Measurements from ENCODE around the gene ZNF784. TPM values are rescaled to one million over a fixed set of nuclear protein-coding genes. Genes with fewer than 3 reads are reported as not detected.

ZNF784 gene
- total and polyA plus RNA-seq, 10 of the 15 experiments (the other 5 are each of a cell fraction or from before 2014, with no cell fraction given): 0.10 to 5.2 (median 1.8) TPM

DNA sequence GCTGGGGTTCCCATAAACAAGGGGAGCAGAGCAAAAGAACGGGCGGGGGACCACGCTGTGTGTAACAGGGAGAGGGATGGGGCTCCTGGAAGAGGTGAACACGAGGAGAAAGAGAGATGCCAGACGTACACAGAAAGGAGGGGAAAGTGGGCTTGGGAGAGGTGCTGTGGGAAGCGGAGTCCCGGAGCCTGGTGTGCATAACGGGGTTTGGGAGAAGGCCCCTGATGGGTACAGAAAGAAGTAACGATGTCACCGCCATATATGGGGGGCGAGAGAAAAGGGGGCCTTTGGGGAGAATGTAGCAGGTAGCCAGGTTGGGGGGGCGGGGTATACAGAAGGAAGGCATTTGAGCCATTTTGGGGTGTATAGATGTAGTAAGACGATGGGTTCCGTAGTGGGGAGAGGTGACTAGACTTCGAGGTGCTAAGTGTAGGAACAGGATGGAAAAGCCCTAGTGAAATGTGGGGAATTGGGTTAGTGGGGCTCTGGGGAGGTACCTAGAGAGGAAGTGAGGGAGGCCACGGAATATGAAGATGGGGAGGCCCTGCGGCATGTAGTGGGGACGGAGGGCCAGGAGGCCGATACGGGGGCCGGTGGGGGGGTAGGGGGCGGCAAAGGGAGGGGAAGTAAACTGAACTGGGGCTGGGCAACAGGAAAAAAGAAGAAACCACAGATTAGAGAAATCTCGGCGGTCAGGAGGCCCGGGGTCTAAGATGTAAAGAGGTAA is 17.2 kb upstream of the ZNF784 start (continued):
- TF ChIP-seq, protein P1, sequence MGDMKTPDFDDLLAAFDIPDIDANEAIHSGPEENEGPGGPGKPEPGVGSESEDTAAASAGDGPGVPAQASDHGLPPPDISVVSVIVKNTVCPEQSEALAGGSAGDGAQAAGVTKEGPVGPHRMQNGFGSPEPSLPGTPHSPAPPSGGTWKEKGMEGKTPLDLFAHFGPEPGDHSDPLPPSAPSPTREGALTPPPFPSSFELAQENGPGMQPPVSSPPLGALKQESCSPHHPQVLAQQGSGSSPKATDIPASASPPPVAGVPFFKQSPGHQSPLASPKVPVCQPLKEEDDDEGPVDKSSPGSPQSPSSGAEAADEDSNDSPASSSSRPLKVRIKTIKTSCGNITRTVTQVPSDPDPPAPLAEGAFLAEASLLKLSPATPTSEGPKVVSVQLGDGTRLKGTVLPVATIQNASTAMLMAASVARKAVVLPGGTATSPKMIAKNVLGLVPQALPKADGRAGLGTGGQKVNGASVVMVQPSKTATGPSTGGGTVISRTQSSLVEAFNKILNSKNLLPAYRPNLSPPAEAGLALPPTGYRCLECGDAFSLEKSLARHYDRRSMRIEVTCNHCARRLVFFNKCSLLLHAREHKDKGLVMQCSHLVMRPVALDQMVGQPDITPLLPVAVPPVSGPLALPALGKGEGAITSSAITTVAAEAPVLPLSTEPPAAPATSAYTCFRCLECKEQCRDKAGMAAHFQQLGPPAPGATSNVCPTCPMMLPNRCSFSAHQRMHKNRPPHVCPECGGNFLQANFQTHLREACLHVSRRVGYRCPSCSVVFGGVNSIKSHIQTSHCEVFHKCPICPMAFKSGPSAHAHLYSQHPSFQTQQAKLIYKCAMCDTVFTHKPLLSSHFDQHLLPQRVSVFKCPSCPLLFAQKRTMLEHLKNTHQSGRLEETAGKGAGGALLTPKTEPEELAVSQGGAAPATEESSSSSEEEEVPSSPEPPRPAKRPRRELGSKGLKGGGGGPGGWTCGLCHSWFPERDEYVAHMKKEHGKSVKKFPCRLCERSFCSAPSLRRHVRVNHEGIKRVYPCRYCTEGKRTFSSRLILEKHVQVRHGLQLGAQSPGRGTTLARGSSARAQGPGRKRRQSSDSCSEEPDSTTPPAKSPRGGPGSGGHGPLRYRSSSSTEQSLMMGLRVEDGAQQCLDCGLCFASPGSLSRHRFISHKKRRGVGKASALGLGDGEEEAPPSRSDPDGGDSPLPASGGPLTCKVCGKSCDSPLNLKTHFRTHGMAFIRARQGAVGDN (IDR thresholded peaks at IDR 0.05): no peak
- TF ChIP-seq SMAD1 (IDR thresholded peaks at IDR 0.05; ENCODE audit: low read depth, partially characterized antibody) (no peak), RUNX3 (IDR thresholded peaks at IDR 0.05; ENCODE audit: low read length) (0 out of 2 replicates have a peak, but pooled peaks have one; percentile 23), HCFC1 (IDR thresholded peaks at IDR 0.05; ENCODE audit: low read length) (no peak), BCL11A (IDR thresholded peaks at IDR 0.05; ENCODE audit: low read depth, low read length) (no peak), ZNF207 (IDR thresholded peaks at IDR 0.05; ENCODE audit: borderline replicate concordance) (no peak), ZZZ3 (IDR thresholded peaks at IDR 0.05; ENCODE audit: control insufficient read depth, insufficient read length, low read depth) (no peak), ZNF217 (IDR thresholded peaks at IDR 0.05) (no peak), SPI1 (IDR thresholded peaks at IDR 0.05; ENCODE audit: borderline replicate concordance, insufficient read depth, low read depth, low read length) (peak; percentile 42; the same call in 1 of the 2 replicates)
- TF ChIP-seq, protein P2, sequence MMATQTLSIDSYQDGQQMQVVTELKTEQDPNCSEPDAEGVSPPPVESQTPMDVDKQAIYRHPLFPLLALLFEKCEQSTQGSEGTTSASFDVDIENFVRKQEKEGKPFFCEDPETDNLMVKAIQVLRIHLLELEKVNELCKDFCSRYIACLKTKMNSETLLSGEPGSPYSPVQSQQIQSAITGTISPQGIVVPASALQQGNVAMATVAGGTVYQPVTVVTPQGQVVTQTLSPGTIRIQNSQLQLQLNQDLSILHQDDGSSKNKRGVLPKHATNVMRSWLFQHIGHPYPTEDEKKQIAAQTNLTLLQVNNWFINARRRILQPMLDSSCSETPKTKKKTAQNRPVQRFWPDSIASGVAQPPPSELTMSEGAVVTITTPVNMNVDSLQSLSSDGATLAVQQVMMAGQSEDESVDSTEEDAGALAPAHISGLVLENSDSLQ (IDR thresholded peaks at IDR 0.05): no peak
- TF ChIP-seq, protein P3, sequence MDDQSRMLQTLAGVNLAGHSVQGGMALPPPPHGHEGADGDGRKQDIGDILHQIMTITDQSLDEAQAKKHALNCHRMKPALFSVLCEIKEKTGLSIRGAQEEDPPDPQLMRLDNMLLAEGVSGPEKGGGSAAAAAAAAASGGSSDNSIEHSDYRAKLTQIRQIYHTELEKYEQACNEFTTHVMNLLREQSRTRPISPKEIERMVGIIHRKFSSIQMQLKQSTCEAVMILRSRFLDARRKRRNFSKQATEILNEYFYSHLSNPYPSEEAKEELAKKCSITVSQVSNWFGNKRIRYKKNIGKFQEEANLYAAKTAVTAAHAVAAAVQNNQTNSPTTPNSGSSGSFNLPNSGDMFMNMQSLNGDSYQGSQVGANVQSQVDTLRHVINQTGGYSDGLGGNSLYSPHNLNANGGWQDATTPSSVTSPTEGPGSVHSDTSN (IDR thresholded peaks at IDR 0.05; ENCODE audit: insufficient replicate concordance, low read depth, low read length): peak; percentile 5
- TF ChIP-seq, protein P4, sequence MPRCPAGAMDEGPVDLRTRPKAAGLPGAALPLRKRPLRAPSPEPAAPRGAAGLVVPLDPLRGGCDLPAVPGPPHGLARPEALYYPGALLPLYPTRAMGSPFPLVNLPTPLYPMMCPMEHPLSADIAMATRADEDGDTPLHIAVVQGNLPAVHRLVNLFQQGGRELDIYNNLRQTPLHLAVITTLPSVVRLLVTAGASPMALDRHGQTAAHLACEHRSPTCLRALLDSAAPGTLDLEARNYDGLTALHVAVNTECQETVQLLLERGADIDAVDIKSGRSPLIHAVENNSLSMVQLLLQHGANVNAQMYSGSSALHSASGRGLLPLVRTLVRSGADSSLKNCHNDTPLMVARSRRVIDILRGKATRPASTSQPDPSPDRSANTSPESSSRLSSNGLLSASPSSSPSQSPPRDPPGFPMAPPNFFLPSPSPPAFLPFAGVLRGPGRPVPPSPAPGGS (IDR thresholded peaks at IDR 0.05; ENCODE audit: borderline replicate concordance, insufficient read depth, low read depth, low read length, poor library complexity, severe bottlenecking): no peak
- TF ChIP-seq, protein P5, sequence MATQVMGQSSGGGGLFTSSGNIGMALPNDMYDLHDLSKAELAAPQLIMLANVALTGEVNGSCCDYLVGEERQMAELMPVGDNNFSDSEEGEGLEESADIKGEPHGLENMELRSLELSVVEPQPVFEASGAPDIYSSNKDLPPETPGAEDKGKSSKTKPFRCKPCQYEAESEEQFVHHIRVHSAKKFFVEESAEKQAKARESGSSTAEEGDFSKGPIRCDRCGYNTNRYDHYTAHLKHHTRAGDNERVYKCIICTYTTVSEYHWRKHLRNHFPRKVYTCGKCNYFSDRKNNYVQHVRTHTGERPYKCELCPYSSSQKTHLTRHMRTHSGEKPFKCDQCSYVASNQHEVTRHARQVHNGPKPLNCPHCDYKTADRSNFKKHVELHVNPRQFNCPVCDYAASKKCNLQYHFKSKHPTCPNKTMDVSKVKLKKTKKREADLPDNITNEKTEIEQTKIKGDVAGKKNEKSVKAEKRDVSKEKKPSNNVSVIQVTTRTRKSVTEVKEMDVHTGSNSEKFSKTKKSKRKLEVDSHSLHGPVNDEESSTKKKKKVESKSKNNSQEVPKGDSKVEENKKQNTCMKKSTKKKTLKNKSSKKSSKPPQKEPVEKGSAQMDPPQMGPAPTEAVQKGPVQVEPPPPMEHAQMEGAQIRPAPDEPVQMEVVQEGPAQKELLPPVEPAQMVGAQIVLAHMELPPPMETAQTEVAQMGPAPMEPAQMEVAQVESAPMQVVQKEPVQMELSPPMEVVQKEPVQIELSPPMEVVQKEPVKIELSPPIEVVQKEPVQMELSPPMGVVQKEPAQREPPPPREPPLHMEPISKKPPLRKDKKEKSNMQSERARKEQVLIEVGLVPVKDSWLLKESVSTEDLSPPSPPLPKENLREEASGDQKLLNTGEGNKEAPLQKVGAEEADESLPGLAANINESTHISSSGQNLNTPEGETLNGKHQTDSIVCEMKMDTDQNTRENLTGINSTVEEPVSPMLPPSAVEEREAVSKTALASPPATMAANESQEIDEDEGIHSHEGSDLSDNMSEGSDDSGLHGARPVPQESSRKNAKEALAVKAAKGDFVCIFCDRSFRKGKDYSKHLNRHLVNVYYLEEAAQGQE (IDR thresholded peaks at IDR 0.05; ENCODE audit: low read depth, low read length): no peak
- TF ChIP-seq, protein P6, sequence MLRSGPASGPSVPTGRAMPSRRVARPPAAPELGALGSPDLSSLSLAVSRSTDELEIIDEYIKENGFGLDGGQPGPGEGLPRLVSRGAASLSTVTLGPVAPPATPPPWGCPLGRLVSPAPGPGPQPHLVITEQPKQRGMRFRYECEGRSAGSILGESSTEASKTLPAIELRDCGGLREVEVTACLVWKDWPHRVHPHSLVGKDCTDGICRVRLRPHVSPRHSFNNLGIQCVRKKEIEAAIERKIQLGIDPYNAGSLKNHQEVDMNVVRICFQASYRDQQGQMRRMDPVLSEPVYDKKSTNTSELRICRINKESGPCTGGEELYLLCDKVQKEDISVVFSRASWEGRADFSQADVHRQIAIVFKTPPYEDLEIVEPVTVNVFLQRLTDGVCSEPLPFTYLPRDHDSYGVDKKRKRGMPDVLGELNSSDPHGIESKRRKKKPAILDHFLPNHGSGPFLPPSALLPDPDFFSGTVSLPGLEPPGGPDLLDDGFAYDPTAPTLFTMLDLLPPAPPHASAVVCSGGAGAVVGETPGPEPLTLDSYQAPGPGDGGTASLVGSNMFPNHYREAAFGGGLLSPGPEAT (IDR thresholded peaks at IDR 0.05; ENCODE audit: low read depth): peak; percentile 15; the same call in 1 of the 2 replicates
